Measurements from ENCODE around the gene DLG3. TPM values are rescaled to one million over a fixed set of nuclear protein-coding genes. Genes with fewer than 3 reads are reported as not detected.
A peak's percentile ranks its signal among the peaks of the same experiment; 100 is the strongest.

DLG3 gene
- total and polyA plus RNA-seq, 7 experiments from 2014 or later: 3.8 to 24.5 (median 4.4) TPM

GRCh38 chrX:70464051-70464450, 19.4 kb downstream of the DLG3 start:
- intact Hi-C loops (cut with micrococcal nuclease): no loop called here
- CTCF ChIA-PET: no interaction called here

DNA sequence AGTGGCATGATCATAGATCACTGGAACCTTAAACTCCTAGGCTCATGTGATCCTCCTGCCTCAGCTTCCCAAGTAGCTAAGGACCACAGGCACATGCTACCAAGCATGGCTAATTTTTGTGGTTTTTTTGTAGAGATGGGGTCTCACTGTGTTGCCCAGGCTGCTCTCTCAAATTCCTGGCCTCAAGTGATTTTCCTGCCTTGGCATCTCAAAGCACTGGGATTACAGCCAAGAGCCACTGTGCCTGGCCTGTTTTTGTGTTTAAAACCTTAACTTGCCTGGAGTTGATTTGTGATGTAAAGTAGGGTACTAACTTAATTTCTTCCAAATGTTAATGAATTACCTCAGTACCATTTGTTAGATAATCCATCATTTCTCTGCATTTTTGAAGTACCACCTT, 22.3 kb downstream of the DLG3 start:
- H3K27me3 Mint-ChIP-seq: no peaks in the 10 kb centered on the region
- H3K9me3 Mint-ChIP-seq: no peaks in the 10 kb centered on the region
- Histone ChIP-seq H3K9me3 (ENCODE audit: control insufficient read depth in 2 of 3, low read length in 3 of 3) (no peaks in the 10 kb centered on the region), H3K27ac (ENCODE audit: low read depth, low read length) (no peak overlapping the region), H3K27me3 (ENCODE audit: control insufficient read depth in 2 of 2, insufficient read depth in 2 of 2, low read length in 2 of 2) (no peaks in the 10 kb centered on the region), H3K4me1 (ENCODE audit: control insufficient read depth in 2 of 2, insufficient read depth in 2 of 2, low read length in 2 of 2) (no peaks in the 10 kb centered on the region), H3K36me3 (ENCODE audit: control insufficient read depth in 2 of 3, insufficient read depth in 3 of 3, low read length in 3 of 3) (no peaks in the 10 kb centered on the region), H3K4me3 (ENCODE audit: low read length) (no peak overlapping the region)
- ATAC-seq (no peak), DNase-seq (no peak)
- H3K4me3 Mint-ChIP-seq: no peak overlapping the region
- ChIA-PET CTCF (no interaction called here), POLR2A (no interaction called here)
- H3K4me1 Mint-ChIP-seq: peaks cover 0 to 14% (median 13%) of the 10 kb centered on the region in 7 donors
- intact Hi-C loops (cut with micrococcal nuclease): no loop called here
- H3K27ac Mint-ChIP-seq: no peak overlapping the region
- H3K36me3 Mint-ChIP-seq: peaks cover 0 to 21% (median 7%) of the 10 kb centered on the region in 5 donors

More at GRCh38 chrX:70464051-70464450, 19.4 kb downstream of the DLG3 start:
- Histone ChIP-seq H3K4me1 (ENCODE audit: control insufficient read depth in 2 of 2, insufficient read depth in 2 of 2, low read length in 2 of 2) (no peaks in the 10 kb centered on the region), H3K27ac (ENCODE audit: low read depth, low read length) (no peak overlapping the region), H3K4me3 (ENCODE audit: low read length) (no peak overlapping the region), H3K9me3 (ENCODE audit: control insufficient read depth in 2 of 3, low read length in 3 of 3) (no peaks in the 10 kb centered on the region), H3K27me3 (ENCODE audit: control insufficient read depth in 2 of 2, insufficient read depth in 2 of 2, low read length in 2 of 2) (no peaks in the 10 kb centered on the region), H3K36me3 (ENCODE audit: control insufficient read depth in 2 of 3, insufficient read depth in 3 of 3, low read length in 3 of 3) (no peaks in the 10 kb centered on the region)
- H3K36me3 Mint-ChIP-seq: peaks cover 0 to 24% (median 7%) of the 10 kb centered on the region in 5 donors
- peaks cover 0 to 3% (median 0%) of the 10 kb centered on the region in 7 donors for H3K4me1 Mint-ChIP-seq
- ATAC-seq (no peak), DNase-seq (no peak)
- POLR2A ChIA-PET: interaction anchor here (0.7 kb wide), 1 partner anchor 214 kb away, joined by 3 read pairs; no protein-coding TSS in a partner anchor
- H3K27me3 Mint-ChIP-seq: no peaks in the 10 kb centered on the region
- no peak overlapping the region for H3K4me3 Mint-ChIP-seq
- no peak overlapping the region for H3K27ac Mint-ChIP-seq
- no peaks in the 10 kb centered on the region for H3K9me3 Mint-ChIP-seq

GRCh38 chrX:70468709-70469108, 24.1 kb downstream of the DLG3 start:
- Mint-ChIP-seq H3K36me3 (peaks cover 0 to 21% (median 8%) of the 10 kb centered on the region in 5 donors), H3K27me3 (no peaks in the 10 kb centered on the region), H3K4me1 (peaks cover 0 to 15% (median 13%) of the 10 kb centered on the region in 7 donors), H3K4me3 (no peak overlapping the region), H3K27ac (no peak overlapping the region), H3K9me3 (no peaks in the 10 kb centered on the region)
- DNase-seq (no peak), ATAC-seq (no peak)
- intact Hi-C loops (cut with micrococcal nuclease): no loop called here
- no peak overlapping the region for H3K4me3 ChIP-seq (ENCODE audit: low read length)
- H3K9me3 ChIP-seq (ENCODE audit: control insufficient read depth in 2 of 3, low read length in 3 of 3): no peaks in the 10 kb centered on the region
- ChIA-PET POLR2A (no interaction called here), CTCF (no interaction called here)
- no peaks in the 10 kb centered on the region for H3K36me3 ChIP-seq (ENCODE audit: control insufficient read depth in 2 of 3, insufficient read depth in 3 of 3, low read length in 3 of 3)
- H3K27ac ChIP-seq (ENCODE audit: low read depth, low read length): no peak overlapping the region
- no peaks in the 10 kb centered on the region for H3K4me1 ChIP-seq (ENCODE audit: control insufficient read depth in 2 of 2, insufficient read depth in 2 of 2, low read length in 2 of 2)
- no peaks in the 10 kb centered on the region for H3K27me3 ChIP-seq (ENCODE audit: control insufficient read depth in 2 of 2, insufficient read depth in 2 of 2, low read length in 2 of 2)

DNA sequence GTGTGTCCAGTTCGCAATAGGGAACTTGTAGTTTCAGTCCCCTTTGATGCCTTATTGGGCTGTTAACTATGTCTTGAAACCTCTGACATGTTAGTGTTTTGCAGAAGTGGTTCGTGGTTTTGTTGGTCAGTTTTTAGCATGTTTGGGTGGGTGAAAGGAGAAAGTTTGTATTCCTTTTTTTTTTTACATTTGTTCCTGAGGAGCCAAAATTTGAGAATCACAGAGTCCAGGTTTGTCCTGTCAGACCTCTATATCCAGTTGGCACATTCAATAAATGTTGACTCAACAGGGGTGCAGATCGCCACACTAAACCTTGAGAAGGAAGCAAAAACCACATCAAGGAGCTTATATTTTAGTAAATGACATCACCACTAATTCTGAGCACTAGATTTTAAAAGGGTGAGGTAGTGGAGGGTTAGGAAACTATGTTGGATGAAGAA, 26.2 kb downstream of the DLG3 start:
- Mint-ChIP-seq H3K4me3 (peak overlapping the region in 1 of 10 donors; percentile 10), H3K27me3 (no peaks in the 10 kb centered on the region), H3K27ac (no peak overlapping the region), H3K36me3 (peaks cover 0 to 15% (median 12%) of the 10 kb centered on the region in 5 donors), H3K4me1 (peaks cover 0 to 15% (median 13%) of the 10 kb centered on the region in 7 donors), H3K9me3 (no peaks in the 10 kb centered on the region)
- Histone ChIP-seq H3K27me3 (ENCODE audit: control insufficient read depth in 2 of 2, insufficient read depth in 2 of 2, low read length in 2 of 2) (no peaks in the 10 kb centered on the region), H3K27ac (ENCODE audit: low read depth, low read length) (no peak overlapping the region), H3K4me1 (ENCODE audit: control insufficient read depth in 2 of 2, insufficient read depth in 2 of 2, low read length in 2 of 2) (no peaks in the 10 kb centered on the region), H3K4me3 (ENCODE audit: low read length) (no peak overlapping the region), H3K9me3 (ENCODE audit: control insufficient read depth in 2 of 3, low read length in 3 of 3) (no peaks in the 10 kb centered on the region), H3K36me3 (ENCODE audit: control insufficient read depth in 2 of 3, insufficient read depth in 3 of 3, low read length in 3 of 3) (no peaks in the 10 kb centered on the region)
- POLR2A ChIA-PET: no interaction called here
- DNase-seq: no peak
- ATAC-seq: no peak
- CTCF ChIA-PET: interaction anchor here (0.6 kb wide), 1 partner anchor 9 kb away, joined by 3 read pairs; no protein-coding TSS in a partner anchor
- intact Hi-C loops (cut with micrococcal nuclease): loop anchor here in 1 of 2 donors (2.0 kb wide), 1 partner anchor 18 kb away; no protein-coding TSS in a partner anchor

GRCh38 chrX:70476166-70476933, 31.7 kb downstream of the DLG3 start:
- H3K27me3 Mint-ChIP-seq: no peaks in the 10 kb centered on the region
- Histone ChIP-seq H3K4me1 (ENCODE audit: control insufficient read depth in 2 of 2, insufficient read depth in 2 of 2, low read length in 2 of 2) (no peaks in the 10 kb centered on the region), H3K4me3 (ENCODE audit: low read length) (no peak overlapping the region), H3K27me3 (ENCODE audit: control insufficient read depth in 2 of 2, insufficient read depth in 2 of 2, low read length in 2 of 2) (no peaks in the 10 kb centered on the region), H3K27ac (ENCODE audit: low read depth, low read length) (no peak overlapping the region), H3K9me3 (ENCODE audit: control insufficient read depth in 2 of 3, low read length in 3 of 3) (no peaks in the 10 kb centered on the region), H3K36me3 (ENCODE audit: control insufficient read depth in 2 of 3, insufficient read depth in 3 of 3, low read length in 3 of 3) (no peaks in the 10 kb centered on the region)
- peaks cover 0 to 11% (median 4%) of the 10 kb centered on the region in 5 donors for H3K36me3 Mint-ChIP-seq
- intact Hi-C loops (cut with micrococcal nuclease): no loop called here
- CTCF ChIA-PET: interaction anchor here (0.7 kb wide), 1 partner anchor 17 kb away, joined by 3 read pairs; no protein-coding TSS in a partner anchor
- H3K9me3 Mint-ChIP-seq: no peaks in the 10 kb centered on the region
- H3K4me1 Mint-ChIP-seq: peaks cover 0 to 12% (median 6%) of the 10 kb centered on the region in 7 donors
- no peak overlapping the region for H3K4me3 Mint-ChIP-seq
- no peak for DNase-seq
- POLR2A ChIA-PET: no interaction called here
- ATAC-seq: no peak
- H3K27ac Mint-ChIP-seq: no peak overlapping the region

DNA sequence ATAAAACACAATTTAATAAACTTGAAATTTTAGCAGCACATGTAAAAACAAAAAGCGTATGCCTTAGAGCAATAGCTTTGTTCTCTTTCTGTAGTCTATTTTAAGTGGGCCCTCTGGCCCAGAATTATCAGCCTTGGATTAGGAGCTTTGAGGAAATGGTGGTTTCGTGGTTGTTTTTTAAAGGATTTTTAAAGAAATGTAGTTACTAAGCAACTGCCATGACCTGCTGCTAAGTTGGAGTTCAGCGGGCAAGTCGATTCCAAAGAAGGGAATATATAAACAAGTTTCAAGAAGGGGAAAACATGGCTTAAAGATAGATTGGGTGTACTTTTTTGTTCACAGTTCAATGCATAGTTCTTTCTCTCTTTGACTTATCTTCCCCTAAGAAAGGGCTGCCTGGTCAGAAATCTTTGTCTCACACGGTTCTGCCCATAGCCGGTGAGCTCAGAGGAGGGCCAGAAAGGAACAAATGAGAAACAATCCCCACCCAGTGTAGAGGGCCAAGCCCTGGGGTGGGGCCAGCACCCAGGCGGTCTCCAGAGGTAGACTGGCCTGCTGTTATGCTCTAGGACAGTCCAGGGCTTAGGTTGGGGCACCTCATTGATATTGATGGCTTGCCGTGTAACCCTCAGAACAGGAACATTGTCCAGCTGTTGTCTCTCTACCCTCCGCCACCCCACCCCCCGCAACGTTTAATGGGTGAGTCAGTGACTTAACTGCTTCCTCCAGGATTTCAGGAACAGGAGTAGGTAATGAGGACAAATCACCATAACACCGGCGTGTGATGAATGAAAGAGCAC, 32.5 kb downstream of the DLG3 start:
- H3K27ac Mint-ChIP-seq: peak overlapping the region in 1 of 9 donors; percentile 16
- Histone ChIP-seq H3K27ac (ENCODE audit: low read depth, low read length) (no peak overlapping the region), H3K27me3 (ENCODE audit: control insufficient read depth in 2 of 2, insufficient read depth in 2 of 2, low read length in 2 of 2) (no peaks in the 10 kb centered on the region), H3K36me3 (ENCODE audit: control insufficient read depth in 2 of 3, insufficient read depth in 3 of 3, low read length in 3 of 3) (no peaks in the 10 kb centered on the region), H3K9me3 (ENCODE audit: control insufficient read depth in 2 of 3, low read length in 3 of 3) (no peaks in the 10 kb centered on the region), H3K4me1 (ENCODE audit: control insufficient read depth in 2 of 2, insufficient read depth in 2 of 2, low read length in 2 of 2) (no peaks in the 10 kb centered on the region), H3K4me3 (ENCODE audit: low read length) (no peak overlapping the region)
- no peak overlapping the region for H3K4me3 Mint-ChIP-seq
- ChIA-PET CTCF (interaction anchor here (0.7 kb wide), 1 partner anchor 18 kb away, joined by 3 read pairs; no protein-coding TSS in a partner anchor), POLR2A (no interaction called here)
- H3K9me3 Mint-ChIP-seq: no peaks in the 10 kb centered on the region
- peaks cover 0 to 7% (median 0%) of the 10 kb centered on the region in 7 donors for H3K4me1 Mint-ChIP-seq
- intact Hi-C loops (cut with micrococcal nuclease): no loop called here
- no peak for DNase-seq
- no peak for ATAC-seq
- H3K36me3 Mint-ChIP-seq: peaks cover 0 to 13% (median 4%) of the 10 kb centered on the region in 5 donors
- H3K27me3 Mint-ChIP-seq: no peaks in the 10 kb centered on the region

All from naive thymus-derived CD4-positive, alpha-beta T cell (primary cell).